Parathyroid adenoma (tissue), 2 donors: ENCODE data around the gene ERN1.

Source experiments
- H2AFZ ChIP-seq: fragments of 300-600 bp; sonication (generic); one replicate; pipeline ENCODE4 v1.7.0; 2017; ENCODE audit warnings: antibody characterized with exemption, mild to moderate bottlenecking
- H3K27ac ChIP-seq: fragments of 300-600 bp; sonication (generic); one replicate; pipeline ENCODE4 v1.7.0; 2017
- H3K27me3 ChIP-seq: fragments of 300-600 bp; sonication (generic); one replicate; pipeline ENCODE4 v1.7.0; 2017; ENCODE audit warnings: low read length; ENCODE audit not compliant: control insufficient read depth, insufficient read depth
- H3K36me3 ChIP-seq: fragments of 300-600 bp; sonication (generic); one replicate; pipeline ENCODE4 v1.7.0; 2017; ENCODE audit warnings: low read length; ENCODE audit not compliant: control insufficient read depth, insufficient read depth
- H3K4me1 ChIP-seq: fragments of 300-600 bp; sonication (generic); one replicate; pipeline ENCODE4 v1.7.0; 2017; ENCODE audit warnings: control low read depth
- H3K4me2 ChIP-seq: fragments of 300-600 bp; sonication (generic); one replicate; pipeline ENCODE4 v1.7.0; 2017; ENCODE audit warnings: low read length
- H3K4me3 ChIP-seq: fragments of 300-600 bp; sonication (generic); one replicate; pipeline ENCODE4 v1.7.0; 2017; ENCODE audit warnings: low read depth, low read length
- H3K79me2 ChIP-seq: fragments of 300-600 bp; sonication (generic); one replicate; pipeline ENCODE4 v1.7.0; 2017; ENCODE audit warnings: control low read depth
- H3K9ac ChIP-seq: fragments of 300-600 bp; sonication (generic); one replicate; pipeline ENCODE4 v1.7.0; 2017; ENCODE audit warnings: mild to moderate bottlenecking
- H3K9me3 ChIP-seq: fragments of 300-600 bp; sonication (generic); one replicate; pipeline ENCODE4 v1.7.0; 2017; ENCODE audit warnings: low read length; ENCODE audit not compliant: control insufficient read depth
- CTCF ChIP-seq: fragments of 300-600 bp; sonication (generic); IDR thresholded peaks from one replicate; pipeline ENCODE4 v1.7.0; 2017; ENCODE audit warnings: antibody characterized with exemption, mild to moderate bottlenecking
- donor health status: primary hyperparathyroidism.

Gene ERN1

GRCh38 chr17:64083563-64084085 lies 46.3 kb downstream of the ERN1 start:
- Histone ChIP-seq H3K4me3 (no peak overlapping the region), H2AFZ (no peak overlapping the region), H3K79me2 (peaks cover 18% of the 10 kb centered on the region), H3K9me3 (no peaks in the 10 kb centered on the region), H3K36me3 (no peaks in the 10 kb centered on the region), H3K4me1 (peaks cover 26% of the 10 kb centered on the region), H3K4me2 (no peak overlapping the region), H3K27ac (no peak overlapping the region), H3K27me3 (no peaks in the 10 kb centered on the region), H3K9ac (no peak overlapping the region)
- no peak for TF ChIP-seq CTCF

- H3K27ac ChIP-seq: peak overlapping the region; percentile 61
- no peak overlapping the region for H3K4me3 ChIP-seq
- H3K9ac ChIP-seq: no peak overlapping the region
- H3K36me3 ChIP-seq: no peaks in the 10 kb centered on the region
- H3K4me1 ChIP-seq: peaks cover 26% of the 10 kb centered on the region
- H3K9me3 ChIP-seq: no peaks in the 10 kb centered on the region
- H3K27me3 ChIP-seq: no peaks in the 10 kb centered on the region
- H3K79me2 ChIP-seq: peaks cover 14% of the 10 kb centered on the region
- H3K4me2 ChIP-seq: no peak overlapping the region
- no peak for TF ChIP-seq CTCF
- peak overlapping the region; percentile 61 for H2AFZ ChIP-seq
Observed at GRCh38 chr17:64083093-64083492, 46.9 kb downstream of the ERN1 start.

- Histone ChIP-seq H3K4me3 (no peak overlapping the region), H2AFZ (peak overlapping the region; percentile 61), H3K27ac (peak overlapping the region; percentile 61), H3K27me3 (no peaks in the 10 kb centered on the region), H3K4me1 (peaks cover 26% of the 10 kb centered on the region), H3K79me2 (peaks cover 14% of the 10 kb centered on the region), H3K36me3 (no peaks in the 10 kb centered on the region), H3K4me2 (peak overlapping the region; percentile 24), H3K9ac (no peak overlapping the region), H3K9me3 (no peaks in the 10 kb centered on the region)
- TF ChIP-seq CTCF: no peak
Observed at GRCh38 chr17:64081802-64082799, 47.8 kb downstream of the ERN1 start.

GRCh38 chr17:64080174-64080618 lies 49.7 kb downstream of the ERN1 start:
- Histone ChIP-seq H3K9ac (no peak overlapping the region), H3K27ac (no peak overlapping the region), H3K4me1 (peaks cover 21% of the 10 kb centered on the region), H3K36me3 (no peaks in the 10 kb centered on the region), H3K27me3 (no peaks in the 10 kb centered on the region), H3K4me2 (no peak overlapping the region), H3K4me3 (no peak overlapping the region), H3K9me3 (no peaks in the 10 kb centered on the region), H3K79me2 (peaks cover 14% of the 10 kb centered on the region), H2AFZ (no peak overlapping the region)
- no peak for TF ChIP-seq CTCF
